GM18858 (cell line): ENCODE data around the gene SLC38A4.

ENCODE experiments used
- ATAC-seq: cut with Tn5 transposase; IDR thresholded peaks from one replicate; pipeline ENCODE4 v1.9.1; 2021; ENCODE audit not compliant: unreplicated experiment

The SLC38A4 gene

DNA sequence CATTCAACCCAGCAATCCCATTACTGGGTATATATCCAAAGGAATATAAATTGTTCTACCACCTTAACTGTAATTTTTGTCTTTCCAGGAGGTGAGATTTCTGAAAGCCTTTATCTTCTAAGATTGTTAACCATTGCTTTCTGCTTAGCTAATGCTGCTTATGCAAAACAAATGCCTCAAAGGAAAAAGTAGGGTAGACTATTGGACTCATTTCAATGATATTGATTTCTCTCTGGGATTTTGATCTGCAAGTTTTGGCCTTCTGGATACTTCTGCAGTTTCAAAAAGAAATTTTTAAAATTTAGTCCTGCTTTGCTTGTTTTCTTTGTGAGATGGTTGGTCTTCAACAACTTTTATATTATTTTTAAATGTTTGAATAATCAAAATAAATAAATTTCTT, 108.6 kb downstream of the SLC38A4 start:
- ATAC-seq: no peak
